ENCODE data around the gene LRP1B.

- TF ChIP-seq CTCF (IDR thresholded peaks at IDR 0.05) = no peak
- no peak for TF ChIP-seq POLR2A (IDR thresholded peaks at IDR 0.05)
These were observed 1183.6 kb downstream of the LRP1B start for GRCh38 chr2:140947236-140947635.
